OCI-LY7 (cell line): ENCODE data around the gene SCN2A.

Source experiments
- CTCF ChIP-seq: fragments of 200-600 bp; sonication (generic); conservative IDR thresholded peaks from 2 replicates; pipeline ENCODE4 v1.5.1; 2014; ENCODE audit warnings: mild to moderate bottlenecking, antibody characterized with exemption, low read length, moderate library complexity, mixed read lengths
- EZH2phosphoT487 ChIP-seq: fragments of 200-600 bp; sonication (generic); IDR thresholded peaks from 2 replicates; pipeline ENCODE4 v1.6.1; 2018; ENCODE audit warnings: low read depth, borderline replicate concordance, mild to moderate bottlenecking, mixed run types, antibody characterized with exemption, low read length, moderate library complexity, mixed read lengths

DNA sequence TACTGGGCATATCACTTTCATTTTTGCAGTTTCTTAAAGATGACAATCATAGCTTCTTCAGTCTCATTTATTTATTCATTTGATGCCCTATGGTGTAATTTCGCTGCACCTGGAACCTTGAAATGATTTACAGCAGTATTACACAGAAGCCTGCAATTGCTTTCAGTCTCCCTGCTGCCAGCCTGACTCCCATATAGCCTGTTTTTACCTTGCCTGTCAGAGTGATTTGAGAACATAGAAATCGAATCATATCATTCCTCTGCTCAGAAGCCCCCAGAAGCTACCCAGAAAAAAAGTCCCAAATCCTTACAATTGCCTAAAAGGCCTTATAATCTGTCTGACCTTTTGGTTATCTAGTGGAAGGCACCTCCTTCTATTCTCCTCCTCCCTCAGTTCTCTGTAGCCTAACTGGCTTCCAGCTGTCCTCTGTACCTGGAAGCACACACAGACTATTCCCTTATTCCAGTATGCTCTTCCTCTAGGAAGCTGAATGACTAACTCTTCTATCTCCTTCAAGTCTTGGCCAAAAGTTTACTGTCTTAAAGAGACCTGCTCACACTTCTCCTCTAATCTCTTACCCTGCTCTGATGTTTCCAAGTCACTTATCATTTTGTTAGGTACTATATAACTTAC is 48.0 kb upstream of the SCN2A start:
- TF ChIP-seq CTCF: no peak
- no peak for TF ChIP-seq EZH2phosphoT487
